T-helper 17 cell (primary cell): ENCODE measurements around the gene RAI1. TPM values are rescaled to one million over a fixed set of nuclear protein-coding genes. Genes with fewer than 3 reads are reported as not detected.

Experiments
- ATAC-seq: fragments of 150-1000 bp; cut with Tn5 transposase; 2 replicates; pipeline ENCODE4 v1.10.0; 2021; ENCODE audit warnings: mild to moderate bottlenecking, moderate library complexity
- DNase-seq, 3 donors: peaks; one replicate each; pipeline versions ENCODE4 v3.0.0 to v3.0.0-alpha.2; 2020 to 2021
- H3K9me3 ChIP-seq: one replicate; pipeline ENCODE4 v1.7.0; 2013; ENCODE audit warnings: low read length, mild to moderate bottlenecking; ENCODE audit not compliant: control insufficient read depth, poor library complexity, severe bottlenecking
- H3K27ac Mint-ChIP-seq: one replicate; pipeline ENCODE4 v1.8.0; 2022; ENCODE audit warnings: mild to moderate bottlenecking, moderate library complexity, mixed read lengths
- H3K27me3 Mint-ChIP-seq: one replicate; pipeline ENCODE4 v1.8.0; 2022; ENCODE audit warnings: mixed read lengths
- H3K36me3 Mint-ChIP-seq: one replicate; pipeline ENCODE4 v1.8.0; 2022; ENCODE audit warnings: low read depth, mixed read lengths
- H3K4me1 Mint-ChIP-seq: one replicate; pipeline ENCODE4 v1.8.0; 2022; ENCODE audit warnings: mild to moderate bottlenecking, mixed read lengths
- H3K4me3 Mint-ChIP-seq: one replicate; pipeline ENCODE4 v1.8.0; 2022; ENCODE audit warnings: mild to moderate bottlenecking, moderate library complexity, mixed read lengths
- total RNA-seq, 4 donors: library from RNA in 2 of 4; stranded (reverse) in 2 of 4; gene quantifications; one replicate each; pipeline ENCODE4 v1.2.3 and lab custom pipeline; 2022 to 2026

RAI1 gene
- total RNA-seq, 2 donors from 2014 or later = 18.4 to 18.6 TPM

- ATAC-seq = no peak
- H3K27me3 Mint-ChIP-seq = no peaks in the 10 kb centered on the region
- DNase-seq = no peak
- no peaks in the 10 kb centered on the region for H3K9me3 ChIP-seq
- H3K4me3 Mint-ChIP-seq = no peak overlapping the region
- no peaks in the 10 kb centered on the region for H3K36me3 Mint-ChIP-seq
- H3K27ac Mint-ChIP-seq = no peak overlapping the region
- H3K4me1 Mint-ChIP-seq = peaks cover 6% of the 10 kb centered on the region
Measured at GRCh38 chr17:17702449-17703139, 21.3 kb downstream of the RAI1 start.

DNA sequence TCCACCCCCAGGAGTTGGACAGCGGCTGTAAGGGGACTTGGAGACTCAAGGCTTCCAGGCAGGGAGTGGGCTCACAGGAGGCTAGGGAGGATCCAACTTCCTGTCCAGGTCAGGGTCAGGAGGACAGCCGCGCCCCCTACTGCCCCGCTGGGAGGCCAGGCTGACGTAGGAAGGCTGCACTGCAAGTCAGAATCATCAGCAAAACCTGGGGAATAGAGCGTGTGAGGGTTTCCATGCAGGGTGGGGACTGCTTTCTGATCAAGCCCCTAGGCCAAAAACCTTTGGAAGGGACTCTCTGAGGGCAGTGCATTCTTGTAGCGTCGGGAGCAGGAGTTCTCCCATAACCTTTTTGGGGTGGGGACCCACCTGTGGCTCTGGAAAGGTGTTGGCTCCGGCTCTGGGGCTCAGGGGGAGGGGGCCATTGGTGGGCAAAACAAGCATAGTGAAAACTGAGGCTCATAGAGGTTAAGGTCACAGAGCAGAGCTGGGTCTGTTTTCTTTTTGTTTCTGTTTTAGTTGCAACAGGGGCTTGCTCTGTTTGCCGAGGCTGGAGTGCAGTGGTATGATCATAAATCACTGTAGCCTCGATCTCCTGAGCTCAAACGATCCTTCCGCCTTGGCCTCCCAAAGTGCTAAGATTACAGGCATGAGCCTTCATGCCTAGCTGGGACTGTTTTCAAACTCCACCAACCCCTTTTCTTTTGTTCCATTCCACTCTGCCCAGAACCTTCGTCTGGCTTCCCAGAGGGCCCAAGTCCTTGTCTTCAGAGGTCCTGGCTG lies 22.1 kb downstream of the RAI1 start:
- DNase-seq (no peak), ATAC-seq (no peak)
- no peaks in the 10 kb centered on the region for H3K9me3 ChIP-seq
- Mint-ChIP-seq H3K36me3 (no peaks in the 10 kb centered on the region), H3K27ac (no peak overlapping the region), H3K4me1 (peaks cover 6% of the 10 kb centered on the region), H3K27me3 (no peaks in the 10 kb centered on the region), H3K4me3 (no peak overlapping the region)

- ATAC-seq = no peak
- H3K4me3 Mint-ChIP-seq = no peak overlapping the region
- H3K4me1 Mint-ChIP-seq = peaks cover 6% of the 10 kb centered on the region
- no peaks in the 10 kb centered on the region for H3K9me3 ChIP-seq
- no peaks in the 10 kb centered on the region for H3K27me3 Mint-ChIP-seq
- no peaks in the 10 kb centered on the region for H3K36me3 Mint-ChIP-seq
- DNase-seq = no peak
- H3K27ac Mint-ChIP-seq = no peak overlapping the region
Measured at GRCh38 chr17:17704931-17705330, 23.7 kb downstream of the RAI1 start.

DNA sequence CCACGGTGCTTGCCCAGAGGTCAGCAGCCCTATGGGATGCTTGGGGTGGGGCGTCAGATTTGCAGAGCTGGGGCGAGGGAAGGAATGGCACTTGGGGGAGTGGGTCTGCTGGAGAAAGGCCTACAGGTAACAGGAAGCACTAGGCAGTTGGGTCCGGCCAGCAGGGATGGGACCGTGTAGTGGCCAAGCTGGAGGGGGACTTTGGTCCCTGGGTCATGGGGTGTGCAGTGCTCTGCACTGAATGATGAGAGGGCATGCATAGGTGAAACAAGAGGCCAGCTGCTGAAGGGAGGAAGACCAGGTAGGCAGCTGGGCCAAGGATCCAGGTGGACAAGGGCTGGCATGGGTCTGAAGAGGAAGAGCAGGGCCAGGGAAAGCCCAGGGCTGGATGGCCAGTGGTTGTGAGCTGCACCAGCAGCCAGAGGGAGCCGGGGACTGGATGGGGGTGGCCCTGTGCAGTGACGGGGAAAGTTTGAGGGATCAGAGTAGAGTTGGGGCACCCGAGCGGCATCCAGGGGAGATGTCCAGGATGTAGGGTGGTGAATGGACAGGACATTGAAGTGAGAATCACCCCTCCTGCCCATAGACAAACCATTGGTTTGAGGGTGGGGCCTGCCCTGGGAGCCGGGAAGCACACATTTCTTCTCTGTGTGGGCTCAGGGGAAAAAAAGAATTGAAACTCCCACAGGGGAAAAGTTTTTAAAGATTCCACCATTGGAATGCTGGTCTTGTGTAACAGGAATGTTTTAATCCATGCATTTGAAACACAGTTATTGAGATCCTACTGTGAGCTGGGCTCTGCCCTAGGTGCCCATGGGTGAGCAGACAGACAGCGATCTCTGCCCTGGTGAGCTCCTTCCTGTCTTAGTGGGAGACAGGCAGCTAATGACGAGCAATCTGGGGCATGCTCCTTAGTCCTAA lies 25.1 kb downstream of the RAI1 start:
- Mint-ChIP-seq H3K27me3 (no peaks in the 10 kb centered on the region), H3K4me1 (peaks cover 6% of the 10 kb centered on the region), H3K36me3 (no peaks in the 10 kb centered on the region), H3K4me3 (no peak overlapping the region), H3K27ac (peak overlapping the region; percentile 56)
- H3K9me3 ChIP-seq = no peaks in the 10 kb centered on the region
- ATAC-seq (no peak), DNase-seq (no peak)

- Mint-ChIP-seq H3K27ac (no peak overlapping the region), H3K4me3 (no peak overlapping the region), H3K27me3 (no peaks in the 10 kb centered on the region), H3K36me3 (no peaks in the 10 kb centered on the region), H3K4me1 (peaks cover 8% of the 10 kb centered on the region)
- no peaks in the 10 kb centered on the region for H3K9me3 ChIP-seq
- DNase-seq = no peak
- ATAC-seq = no peak
Measured at GRCh38 chr17:17708295-17708694, 27.0 kb downstream of the RAI1 start.

DNA sequence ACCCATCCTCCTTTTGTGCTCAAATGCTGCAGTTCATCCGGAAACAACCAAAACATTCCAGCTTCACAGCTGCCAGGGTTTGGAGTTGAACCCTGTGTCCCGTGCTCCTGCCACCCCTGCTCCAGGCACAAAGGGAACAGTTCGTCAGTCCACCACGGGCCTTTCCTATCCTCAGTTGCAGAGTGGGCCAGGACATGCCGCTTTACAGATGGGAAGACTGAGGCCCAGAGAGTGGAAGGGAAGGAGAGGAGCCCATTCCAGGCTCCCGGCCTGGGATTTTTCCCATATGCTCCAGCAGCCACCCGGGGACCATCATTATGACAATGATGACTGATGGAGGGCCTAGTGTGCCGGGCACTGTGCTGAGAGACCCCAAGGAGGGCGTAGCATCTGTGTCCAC lies 27.6 kb downstream of the RAI1 start:
- H3K27me3 Mint-ChIP-seq = no peaks in the 10 kb centered on the region
- H3K9me3 ChIP-seq = no peaks in the 10 kb centered on the region
- H3K27ac Mint-ChIP-seq = no peak overlapping the region
- ATAC-seq (no peak), DNase-seq (no peak)
- H3K4me1 Mint-ChIP-seq = peaks cover 8% of the 10 kb centered on the region
- no peaks in the 10 kb centered on the region for H3K36me3 Mint-ChIP-seq
- no peak overlapping the region for H3K4me3 Mint-ChIP-seq

GRCh38 chr17:17709815-17710321 lies 28.6 kb downstream of the RAI1 start:
- no peaks in the 10 kb centered on the region for H3K36me3 Mint-ChIP-seq
- ATAC-seq = no peak
- H3K9me3 ChIP-seq = no peaks in the 10 kb centered on the region
- H3K27ac Mint-ChIP-seq = no peak overlapping the region
- no peak overlapping the region for H3K4me3 Mint-ChIP-seq
- no peaks in the 10 kb centered on the region for H3K27me3 Mint-ChIP-seq
- no peak for DNase-seq
- peaks cover 8% of the 10 kb centered on the region for H3K4me1 Mint-ChIP-seq

DNA sequence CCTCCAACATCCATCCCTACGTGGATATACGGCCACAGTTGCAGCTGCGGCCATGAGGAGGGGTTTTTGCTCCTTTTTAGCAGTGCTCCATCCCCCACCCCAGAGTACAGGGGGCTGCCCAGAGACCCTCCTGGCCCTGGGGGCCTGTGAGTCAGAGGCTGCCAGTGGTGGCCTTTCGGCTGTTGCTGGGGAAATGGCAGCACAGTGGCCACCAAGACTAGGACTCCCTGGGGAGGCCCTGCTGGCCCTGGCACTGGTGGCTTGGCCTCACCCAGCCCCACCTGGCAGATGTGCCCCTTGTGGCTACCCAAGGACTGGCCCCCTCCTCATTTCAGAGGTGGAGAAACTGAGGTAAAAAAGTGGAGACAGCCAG lies 29.1 kb downstream of the RAI1 start:
- no peaks in the 10 kb centered on the region for H3K9me3 ChIP-seq
- no peak overlapping the region for H3K27ac Mint-ChIP-seq
- peaks cover 8% of the 10 kb centered on the region for H3K4me1 Mint-ChIP-seq
- ATAC-seq (no peak), DNase-seq (no peak)
- no peaks in the 10 kb centered on the region for H3K36me3 Mint-ChIP-seq
- H3K27me3 Mint-ChIP-seq = no peaks in the 10 kb centered on the region
- no peak overlapping the region for H3K4me3 Mint-ChIP-seq

GRCh38 chr17:17710728-17711541 lies 29.7 kb downstream of the RAI1 start:
- no peak for DNase-seq
- H3K4me3 Mint-ChIP-seq = no peak overlapping the region

DNA sequence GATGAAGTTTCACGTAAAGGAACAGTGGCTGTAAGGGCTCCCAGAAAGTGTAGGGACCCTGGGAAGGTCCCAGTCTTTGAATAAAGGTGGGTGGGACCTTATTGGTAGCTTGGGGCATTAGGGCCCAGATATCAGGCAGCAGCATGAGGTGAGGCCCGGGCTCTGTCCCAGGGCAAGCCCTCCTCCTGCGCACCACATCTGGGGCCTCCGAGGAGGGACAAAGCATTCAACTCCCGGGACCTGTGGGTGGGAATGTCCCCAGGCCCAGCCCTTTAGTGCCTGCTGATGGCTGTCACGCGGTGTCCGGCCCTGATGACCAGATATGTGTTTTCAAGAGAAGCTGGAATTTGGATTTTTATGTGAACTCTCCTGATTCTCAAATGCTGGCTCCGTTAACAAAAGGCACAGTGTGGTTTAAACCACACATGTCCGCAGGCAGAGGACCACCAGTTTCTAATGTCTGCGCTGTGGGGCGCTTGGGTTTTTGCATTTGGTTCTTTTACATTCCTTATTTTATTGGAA lies 30.4 kb downstream of the RAI1 start:
- ATAC-seq (no peak), DNase-seq (no peak)
- Mint-ChIP-seq H3K27ac (no peak overlapping the region), H3K4me1 (peaks cover 13% of the 10 kb centered on the region), H3K27me3 (peaks cover 10% of the 10 kb centered on the region), H3K36me3 (peaks cover 3% of the 10 kb centered on the region), H3K4me3 (no peak overlapping the region)
- no peaks in the 10 kb centered on the region for H3K9me3 ChIP-seq

More at GRCh38 chr17:17710728-17711541, 29.7 kb downstream of the RAI1 start:
- Mint-ChIP-seq H3K36me3 (no peaks in the 10 kb centered on the region), H3K27ac (no peak overlapping the region), H3K27me3 (peaks cover 3% of the 10 kb centered on the region), H3K4me1 (peaks cover 9% of the 10 kb centered on the region)
- H3K9me3 ChIP-seq = no peaks in the 10 kb centered on the region
- ATAC-seq = no peak

DNA sequence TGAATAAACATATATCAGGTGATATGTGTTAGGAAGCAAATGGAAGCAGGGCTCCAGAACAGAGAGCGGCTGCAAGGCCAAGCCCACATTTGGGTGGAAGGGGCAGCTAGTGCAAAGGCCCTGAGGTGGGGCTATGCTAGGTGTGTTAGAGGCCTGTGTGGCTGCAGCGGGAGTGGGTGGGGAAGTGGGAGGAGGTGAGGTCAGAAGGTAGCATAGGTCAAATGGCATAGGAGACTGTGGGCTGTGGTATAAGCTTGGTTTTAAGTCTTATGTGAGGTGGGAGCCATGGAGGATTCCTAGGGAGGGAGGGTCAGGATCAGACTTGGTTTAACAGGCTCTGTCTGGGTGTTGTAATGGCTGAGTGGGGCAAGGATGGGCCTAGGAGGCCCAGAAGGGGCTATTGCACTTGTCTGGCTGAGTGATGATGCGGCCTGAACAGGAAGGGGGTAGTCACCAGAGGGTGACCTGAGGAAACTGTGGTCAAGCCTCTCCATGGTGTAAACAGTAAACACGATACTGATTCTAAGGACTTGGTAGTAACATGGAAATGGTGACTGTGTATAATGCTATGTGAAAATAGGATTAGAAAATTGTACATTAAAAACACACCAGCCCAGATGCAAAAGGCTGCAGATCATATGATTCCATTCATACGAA lies 31.1 kb downstream of the RAI1 start:
- no peaks in the 10 kb centered on the region for H3K9me3 ChIP-seq
- Mint-ChIP-seq H3K27me3 (peaks cover 13% of the 10 kb centered on the region), H3K27ac (no peak overlapping the region), H3K4me1 (peaks cover 13% of the 10 kb centered on the region), H3K4me3 (no peak overlapping the region), H3K36me3 (peaks cover 3% of the 10 kb centered on the region)
- ATAC-seq (peak; percentile 54), DNase-seq (no peak)

- Mint-ChIP-seq H3K27ac (no peak overlapping the region), H3K27me3 (peaks cover 18% of the 10 kb centered on the region), H3K4me3 (no peak overlapping the region), H3K36me3 (peaks cover 6% of the 10 kb centered on the region), H3K4me1 (peaks cover 21% of the 10 kb centered on the region)
- DNase-seq (no peak), ATAC-seq (no peak)
- no peaks in the 10 kb centered on the region for H3K9me3 ChIP-seq
Measured at GRCh38 chr17:17713839-17714238, 32.6 kb downstream of the RAI1 start.
